GM12878 (cell line): ENCODE data around the gene ALAS1.

Experiments
- CTCF ChIP-seq, 3 experiments: IDR thresholded peaks in 2 of 3; conservative IDR thresholded peaks in 1 of 3; 2 replicates each; pipeline ENCODE4 v1.5.1; 2011; ENCODE audit warnings: low read depth in 3 of 3, low read length in 3 of 3, mild to moderate bottlenecking in 3 of 3, control low read depth in 2 of 3, moderate library complexity in 2 of 3, inconsistent platforms in 1 of 3, mixed read lengths in 1 of 3; ENCODE audit not compliant: control insufficient read depth in 2 of 3, insufficient read depth in 1 of 3; ENCODE audit errors: extremely low read depth in 1 of 3
- FOXM1 ChIP-seq: IDR thresholded peaks from 2 replicates; pipeline ENCODE4 v1.6.1; 2012; ENCODE audit warnings: low read depth, mild to moderate bottlenecking, inconsistent platforms, low read length, moderate library complexity
- NRF1 ChIP-seq: conservative IDR thresholded peaks from 2 replicates; pipeline ENCODE4 v1.6.1; 2011; ENCODE audit warnings: mild to moderate bottlenecking, low read depth, low read length, improper control_type of control experiment
- RELA ChIP-seq: fragments of 450-650 bp; IDR thresholded peaks from 2 replicates; pipeline ENCODE4 v1.8.0; 2014; ENCODE audit warnings: borderline replicate concordance; ENCODE audit not compliant: partially characterized antibody

DNA sequence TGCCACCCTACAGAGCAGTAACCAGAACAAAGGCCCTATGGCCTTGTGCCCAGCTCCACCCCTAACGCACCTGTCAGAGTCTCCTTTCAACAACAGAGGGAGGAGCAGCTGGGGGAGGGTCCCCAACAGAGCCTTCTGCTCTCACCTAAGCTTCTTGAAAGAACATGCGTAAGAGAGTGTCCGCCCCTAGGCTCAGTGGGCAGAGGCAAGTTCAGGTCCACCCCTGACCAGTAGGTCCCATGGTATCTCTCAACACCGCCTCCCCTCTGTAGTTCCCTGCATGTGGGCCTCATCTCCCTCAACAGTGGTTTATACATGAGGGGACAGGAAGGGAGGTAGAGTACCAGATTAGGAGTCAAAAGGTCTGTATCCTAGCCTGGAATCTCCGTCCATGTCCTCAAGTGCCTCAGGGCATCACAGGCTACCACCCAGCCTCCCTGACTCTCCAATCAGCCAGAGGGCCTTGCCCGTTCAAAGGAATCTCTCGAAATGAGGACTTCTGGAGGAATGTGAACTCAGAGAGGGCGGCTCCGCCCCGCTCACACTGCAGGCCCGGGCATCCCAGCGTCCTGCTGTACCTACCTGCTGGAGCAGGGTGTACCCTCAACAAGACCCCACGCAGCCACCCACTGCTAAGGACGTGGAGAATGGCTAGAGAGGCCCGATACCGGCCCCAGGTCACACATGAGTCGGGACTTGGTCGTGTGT lies 44.4 kb upstream of the ALAS1 start:
- TF ChIP-seq NRF1 (no peak), RELA (no peak), FOXM1 (no peak), CTCF (IDR thresholded peaks at IDR 0.05 in 2 of 3, conservative IDR thresholded peaks at IDR 0.05 in 1 of 3; ENCODE audit: control insufficient read depth in 2 of 3, extremely low read depth in 1 of 3, insufficient read depth in 1 of 3, low read depth in 3 of 3, low read length in 3 of 3) (no peak)
